ENCODE data around the gene LMOD1.
"Not testable (repeated sequence)": the region's sequence is repeated elsewhere in the genome, so short reads cannot be mapped to it uniquely, and the experiment has no call there.

LMOD1 gene

GRCh38 chr1:201958348-201958747, 12.0 kb upstream of the LMOD1 start:
- no peak overlapping the region for H3K4me3 Mint-ChIP-seq
- peaks cover 25% of the 10 kb centered on the region for H3K4me1 Mint-ChIP-seq (ENCODE audit: low read depth)
- peaks cover 6% of the 10 kb centered on the region for H3K36me3 Mint-ChIP-seq
- no peaks in the 10 kb centered on the region for H3K9me3 Mint-ChIP-seq (ENCODE audit: low read depth)
- no peak overlapping the region for H3K27ac Mint-ChIP-seq
- H3K27me3 Mint-ChIP-seq: no peaks in the 10 kb centered on the region

- H3K4me1 Mint-ChIP-seq (ENCODE audit: low read depth): peaks cover 22% of the 10 kb centered on the region
- no peaks in the 10 kb centered on the region for H3K9me3 Mint-ChIP-seq (ENCODE audit: low read depth)
- H3K27me3 Mint-ChIP-seq: no peaks in the 10 kb centered on the region
- peak overlapping the region; percentile 99 for H3K4me3 Mint-ChIP-seq
- H3K36me3 Mint-ChIP-seq: peaks cover 6% of the 10 kb centered on the region
- H3K27ac Mint-ChIP-seq: peak overlapping the region; percentile 97
These were observed 9.4 kb upstream of the LMOD1 start for GRCh38 chr1:201955729-201956143.

- no peaks in the 10 kb centered on the region for H3K9me3 Mint-ChIP-seq (ENCODE audit: low read depth)
- H3K4me1 Mint-ChIP-seq (ENCODE audit: low read depth): peaks cover 22% of the 10 kb centered on the region
- no peaks in the 10 kb centered on the region for H3K27me3 Mint-ChIP-seq
- peak within 1 kb of the TSS; percentile 99 for H3K4me3 Mint-ChIP-seq
- peak within 1 kb of the TSS; percentile 97 for H3K27ac Mint-ChIP-seq
- H3K36me3 Mint-ChIP-seq: peaks cover 6% of the 10 kb centered on the region
These were observed 8.8 kb upstream of the LMOD1 start, which contains the start of gene TIMM17A for GRCh38 chr1:201955009-201955728. TIMM17A (plus strand) TSS chr1:201955503; CDS start chr1:201955527, 24 bp downstream.

DNA sequence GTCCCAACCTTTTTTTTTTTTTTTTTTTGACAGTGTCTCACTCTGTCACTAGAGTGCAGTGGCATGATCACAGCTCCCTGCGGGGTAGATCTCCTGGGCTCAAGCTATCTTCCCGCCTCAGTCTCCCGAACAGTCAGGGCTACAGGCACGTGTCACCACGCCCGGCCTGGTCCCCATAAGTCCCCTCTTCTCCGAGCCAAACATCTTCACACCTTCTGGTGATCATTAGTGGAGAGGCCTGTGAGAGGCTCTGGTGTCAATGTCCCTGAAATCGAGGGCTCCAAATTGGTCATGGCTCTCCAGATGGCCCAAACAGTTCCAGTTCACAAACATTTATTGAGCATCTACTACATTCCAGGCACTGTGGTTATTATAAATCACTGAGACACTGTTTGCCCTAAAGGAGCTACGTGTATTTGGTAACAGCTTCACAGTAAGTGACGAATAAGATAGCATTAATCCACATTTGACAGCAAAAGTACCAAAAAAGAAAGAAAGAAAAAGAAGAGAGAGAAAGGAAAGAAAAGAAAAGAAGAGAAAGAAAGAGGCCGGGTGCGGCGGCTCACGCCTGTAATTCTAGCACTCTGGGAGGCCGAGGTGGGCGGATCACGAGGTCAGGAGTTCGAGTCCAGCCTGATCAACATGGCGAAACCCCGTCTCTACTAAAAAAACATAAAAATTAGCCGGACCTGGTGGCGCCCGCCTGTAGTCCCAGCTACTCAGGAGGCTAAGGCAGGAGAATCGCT, 8.1 kb upstream of the LMOD1 start:
- Mint-ChIP-seq H3K9me3 (ENCODE audit: low read depth) (no peaks in the 10 kb centered on the region), H3K36me3 (peaks cover 6% of the 10 kb centered on the region), H3K4me3 (peak overlapping the region; percentile 99), H3K27me3 (no peaks in the 10 kb centered on the region), H3K27ac (peak overlapping the region; percentile 97), H3K4me1 (ENCODE audit: low read depth) (peaks cover 22% of the 10 kb centered on the region)

GRCh38 chr1:201949491-201949890, 3.1 kb upstream of the LMOD1 start:
- Mint-ChIP-seq H3K4me3 (no peak overlapping the region), H3K9me3 (ENCODE audit: low read depth) (no peaks in the 10 kb centered on the region), H3K4me1 (ENCODE audit: low read depth) (peaks cover 19% of the 10 kb centered on the region), H3K27me3 (peaks cover 33% of the 10 kb centered on the region), H3K36me3 (no peaks in the 10 kb centered on the region), H3K27ac (no peak overlapping the region)

- H3K4me1 Mint-ChIP-seq (ENCODE audit: low read depth): peaks cover 14% of the 10 kb centered on the region
- H3K27me3 Mint-ChIP-seq: peaks cover 37% of the 10 kb centered on the region
- H3K36me3 Mint-ChIP-seq: no peaks in the 10 kb centered on the region
- H3K4me3 Mint-ChIP-seq: no peak overlapping the region
- H3K27ac Mint-ChIP-seq: peak overlapping the region; percentile 8
- no peaks in the 10 kb centered on the region for H3K9me3 Mint-ChIP-seq (ENCODE audit: low read depth)
These were observed 1.3 kb upstream of the LMOD1 start for GRCh38 chr1:201947697-201948008.

- Mint-ChIP-seq H3K27me3 (peaks cover 37% of the 10 kb centered on the region), H3K36me3 (no peaks in the 10 kb centered on the region), H3K9me3 (ENCODE audit: low read depth) (no peaks in the 10 kb centered on the region), H3K27ac (no peak overlapping the region), H3K4me1 (ENCODE audit: low read depth) (peaks cover 14% of the 10 kb centered on the region), H3K4me3 (peak overlapping the region; percentile 71)
These were observed 505 bp downstream of the LMOD1 start for GRCh38 chr1:201945863-201946223.

GRCh38 chr1:201945157-201945556, 1.2 kb downstream of the LMOD1 start:
- Mint-ChIP-seq H3K27ac (no peak overlapping the region), H3K27me3 (peaks cover 37% of the 10 kb centered on the region), H3K9me3 (ENCODE audit: low read depth) (no peaks in the 10 kb centered on the region)

GRCh38 chr1:201944639-201945038, 1.7 kb downstream of the LMOD1 start:
- H3K27me3 Mint-ChIP-seq: peaks cover 38% of the 10 kb centered on the region
- H3K4me1 Mint-ChIP-seq (ENCODE audit: low read depth): peaks cover 14% of the 10 kb centered on the region
- no peaks in the 10 kb centered on the region for H3K9me3 Mint-ChIP-seq (ENCODE audit: low read depth)
- H3K4me3 Mint-ChIP-seq: no peak overlapping the region
- H3K27ac Mint-ChIP-seq: no peak overlapping the region
- no peaks in the 10 kb centered on the region for H3K36me3 Mint-ChIP-seq

More at GRCh38 chr1:201945157-201945556, 1.2 kb downstream of the LMOD1 start:
- Mint-ChIP-seq H3K4me1 (ENCODE audit: low read depth) (peaks cover 14% of the 10 kb centered on the region), H3K36me3 (no peaks in the 10 kb centered on the region), H3K4me3 (no peak overlapping the region)

DNA sequence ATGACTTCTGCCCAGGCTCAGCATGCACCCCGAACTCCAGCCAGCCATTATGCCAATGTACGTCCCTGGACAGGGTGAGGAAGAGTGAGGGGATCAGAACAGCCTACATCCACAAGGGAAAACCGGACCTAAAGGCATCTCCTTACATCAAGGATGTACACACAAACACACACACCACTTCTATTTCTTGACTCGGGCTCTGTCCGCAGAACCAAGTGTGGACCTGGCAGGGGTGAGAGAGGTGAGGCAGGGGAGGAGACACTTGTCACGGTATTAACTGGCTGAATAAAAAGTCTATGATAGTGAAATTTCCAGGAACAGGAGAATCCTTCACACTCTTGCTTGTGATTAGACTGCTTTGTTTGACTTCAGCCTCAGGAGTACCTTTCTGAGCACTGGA, 2.3 kb downstream of the LMOD1 start:
- no peaks in the 10 kb centered on the region for H3K9me3 Mint-ChIP-seq (ENCODE audit: low read depth)
- H3K4me3 Mint-ChIP-seq: no peak overlapping the region
- no peak overlapping the region for H3K27ac Mint-ChIP-seq
- peaks cover 38% of the 10 kb centered on the region for H3K27me3 Mint-ChIP-seq
- no peaks in the 10 kb centered on the region for H3K36me3 Mint-ChIP-seq
- H3K4me1 Mint-ChIP-seq (ENCODE audit: low read depth): peaks cover 14% of the 10 kb centered on the region

DNA sequence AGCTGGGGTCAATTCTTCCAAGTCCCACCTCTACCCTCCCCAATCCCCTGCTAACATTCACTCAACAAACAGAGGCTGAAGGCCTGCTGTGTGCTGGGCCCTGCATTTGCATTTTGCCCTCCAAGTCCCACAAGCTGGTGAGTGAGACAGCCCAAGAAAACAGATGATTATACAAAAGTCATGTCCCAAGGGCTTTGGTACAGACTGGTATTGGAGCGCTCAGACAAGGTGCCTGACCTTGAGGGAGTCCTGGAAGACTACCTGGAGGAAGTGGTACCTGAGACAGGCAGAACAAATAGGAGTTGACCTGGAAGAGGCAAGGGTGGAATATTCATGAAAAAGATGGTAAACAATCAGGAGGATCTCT, 4.2 kb downstream of the LMOD1 start:
- H3K27me3 Mint-ChIP-seq: peaks cover 30% of the 10 kb centered on the region
- no peak overlapping the region for H3K27ac Mint-ChIP-seq
- H3K36me3 Mint-ChIP-seq: no peaks in the 10 kb centered on the region
- H3K4me3 Mint-ChIP-seq: no peak overlapping the region
- H3K4me1 Mint-ChIP-seq (ENCODE audit: low read depth): peaks cover 14% of the 10 kb centered on the region
- H3K9me3 Mint-ChIP-seq (ENCODE audit: low read depth): no peaks in the 10 kb centered on the region

- Mint-ChIP-seq H3K36me3 (no peaks in the 10 kb centered on the region), H3K9me3 (ENCODE audit: low read depth) (no peaks in the 10 kb centered on the region), H3K27me3 (peaks cover 26% of the 10 kb centered on the region), H3K27ac (no peak overlapping the region), H3K4me3 (no peak overlapping the region), H3K4me1 (ENCODE audit: low read depth) (peaks cover 10% of the 10 kb centered on the region)
These were observed 4.8 kb downstream of the LMOD1 start for GRCh38 chr1:201941420-201942128.

DNA sequence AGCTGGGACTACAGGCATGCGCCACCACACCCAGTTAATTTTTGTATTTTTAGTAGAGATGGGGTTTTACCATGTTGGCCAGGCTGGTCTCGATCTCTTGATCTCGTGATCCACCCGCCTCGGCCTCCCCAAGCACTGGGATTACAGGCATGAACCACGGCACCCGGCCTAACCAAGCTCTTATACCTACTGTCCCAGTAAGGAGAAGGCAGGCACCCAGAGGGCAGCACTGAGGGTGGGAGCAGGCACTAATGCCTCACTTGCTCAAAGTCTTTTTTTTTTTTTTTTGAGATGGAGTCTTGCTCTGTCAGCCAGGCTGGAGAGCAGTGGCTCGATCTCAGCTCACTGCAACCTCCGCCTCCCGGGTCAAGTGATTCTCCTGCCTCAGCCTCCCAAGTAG, 6.0 kb downstream of the LMOD1 start:
- H3K27ac Mint-ChIP-seq; H3K36me3 Mint-ChIP-seq; H3K4me1 Mint-ChIP-seq (ENCODE audit: low read depth); H3K9me3 Mint-ChIP-seq (ENCODE audit: low read depth); H3K4me3 Mint-ChIP-seq: not testable (repeated sequence)
- H3K27me3 Mint-ChIP-seq: peaks cover 17% of the 10 kb centered on the region

- H3K27ac Mint-ChIP-seq: no peak overlapping the region
- no peaks in the 10 kb centered on the region for H3K9me3 Mint-ChIP-seq (ENCODE audit: low read depth)
- no peaks in the 10 kb centered on the region for H3K36me3 Mint-ChIP-seq
- no peaks in the 10 kb centered on the region for H3K4me1 Mint-ChIP-seq (ENCODE audit: low read depth)
- H3K4me3 Mint-ChIP-seq: no peak overlapping the region
- H3K27me3 Mint-ChIP-seq: peaks cover 9% of the 10 kb centered on the region
These were observed 6.8 kb downstream of the LMOD1 start for GRCh38 chr1:201939574-201939973.

DNA sequence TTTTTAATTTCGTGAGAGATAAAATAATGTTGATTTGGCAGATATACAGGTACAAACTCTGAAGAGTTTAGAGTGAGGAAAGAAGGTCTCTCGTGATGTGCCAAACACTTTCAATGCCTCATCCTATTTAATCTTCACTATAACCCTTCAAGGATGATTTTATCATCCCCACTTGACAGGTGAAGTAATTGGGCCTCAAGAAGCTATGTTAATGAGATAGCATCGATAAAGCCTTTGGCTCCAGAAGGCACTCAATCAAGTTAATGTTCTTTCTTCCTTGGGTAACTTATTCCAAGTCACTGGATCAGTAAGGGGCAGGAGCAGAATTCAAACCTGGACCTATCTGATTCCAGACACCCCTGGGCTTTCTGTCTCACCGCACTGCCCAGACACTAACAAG, 7.2 kb downstream of the LMOD1 start:
- H3K27me3 Mint-ChIP-seq: peaks cover 8% of the 10 kb centered on the region
- H3K27ac Mint-ChIP-seq: no peak overlapping the region
- H3K36me3 Mint-ChIP-seq: no peaks in the 10 kb centered on the region
- H3K4me1 Mint-ChIP-seq (ENCODE audit: low read depth): no peaks in the 10 kb centered on the region
- no peaks in the 10 kb centered on the region for H3K9me3 Mint-ChIP-seq (ENCODE audit: low read depth)
- no peak overlapping the region for H3K4me3 Mint-ChIP-seq

Measured in activated naive CD8-positive, alpha-beta T cell (primary cell).